ENCODE results near the gene LRRC19. TPM values are rescaled to one million over a fixed set of nuclear protein-coding genes. Genes with fewer than 3 reads are reported as not detected.

The LRRC19 gene
- total RNA-seq, 1 experiment from 2014 or later: not detected

DNA sequence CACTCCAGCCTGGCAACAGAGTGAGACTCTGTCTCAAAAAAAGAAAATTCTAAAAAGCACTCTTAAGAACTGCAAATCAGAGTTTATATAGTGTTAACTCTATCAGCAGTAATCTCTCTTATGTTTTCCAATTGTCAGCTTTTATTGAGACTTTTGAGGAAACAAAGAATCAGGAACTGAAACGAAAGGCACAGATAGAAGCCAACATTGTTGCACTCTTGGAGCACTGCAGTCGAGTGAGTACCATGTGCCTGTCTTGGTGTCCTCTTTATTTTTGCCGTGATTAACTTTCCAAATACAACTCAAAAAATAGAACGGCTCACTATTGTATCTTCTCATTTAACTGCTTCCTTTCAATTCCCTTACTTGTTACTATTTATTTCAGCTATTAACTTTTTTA, 41.7 kb upstream of the LRRC19 start:
- no peak overlapping the region for H3T11ph ChIP-seq (ENCODE audit: low read length)
- H4K8ac ChIP-seq (replicated peaks; ENCODE audit: insufficient read length, low read depth, low read length): no peak overlapping the region
- Mint-ChIP-seq H3K27ac (no peak overlapping the region), H3K4me1 (no peaks in the 10 kb centered on the region), H3K27me3 (ENCODE audit: low read depth) (no peaks in the 10 kb centered on the region), H3K36me3 (ENCODE audit: insufficient read depth in 1 of 3, low read depth in 3 of 3) (no peaks in the 10 kb centered on the region; a peak in 2 of 7 replicates), H3K9me3 (no peaks in the 10 kb centered on the region), H3K4me3 (no peak overlapping the region)
- H3K9ac ChIP-seq (ENCODE audit: extremely low read depth, insufficient read length, low read length): no peak overlapping the region
- no peak overlapping the region for H2BK12ac ChIP-seq (ENCODE audit: insufficient read length, low read depth, low read length)
- H3K9me3 ChIP-seq (ENCODE audit: control insufficient read depth, low read depth, low read length): no peaks in the 10 kb centered on the region
- H3K79me1 ChIP-seq (ENCODE audit: insufficient read depth, low read depth, low read length, poor library complexity, severe bottlenecking): no peaks in the 10 kb centered on the region
- H2BK20ac ChIP-seq (ENCODE audit: low read depth, low read length, poor library complexity, severe bottlenecking): no peak overlapping the region
- no peaks in the 10 kb centered on the region for H3K27me3 ChIP-seq (ENCODE audit: insufficient read depth, low read length)
- H3K27ac ChIP-seq (ENCODE audit: insufficient read length, low read depth, low read length): no peak overlapping the region
- TF ChIP-seq, protein P1, sequence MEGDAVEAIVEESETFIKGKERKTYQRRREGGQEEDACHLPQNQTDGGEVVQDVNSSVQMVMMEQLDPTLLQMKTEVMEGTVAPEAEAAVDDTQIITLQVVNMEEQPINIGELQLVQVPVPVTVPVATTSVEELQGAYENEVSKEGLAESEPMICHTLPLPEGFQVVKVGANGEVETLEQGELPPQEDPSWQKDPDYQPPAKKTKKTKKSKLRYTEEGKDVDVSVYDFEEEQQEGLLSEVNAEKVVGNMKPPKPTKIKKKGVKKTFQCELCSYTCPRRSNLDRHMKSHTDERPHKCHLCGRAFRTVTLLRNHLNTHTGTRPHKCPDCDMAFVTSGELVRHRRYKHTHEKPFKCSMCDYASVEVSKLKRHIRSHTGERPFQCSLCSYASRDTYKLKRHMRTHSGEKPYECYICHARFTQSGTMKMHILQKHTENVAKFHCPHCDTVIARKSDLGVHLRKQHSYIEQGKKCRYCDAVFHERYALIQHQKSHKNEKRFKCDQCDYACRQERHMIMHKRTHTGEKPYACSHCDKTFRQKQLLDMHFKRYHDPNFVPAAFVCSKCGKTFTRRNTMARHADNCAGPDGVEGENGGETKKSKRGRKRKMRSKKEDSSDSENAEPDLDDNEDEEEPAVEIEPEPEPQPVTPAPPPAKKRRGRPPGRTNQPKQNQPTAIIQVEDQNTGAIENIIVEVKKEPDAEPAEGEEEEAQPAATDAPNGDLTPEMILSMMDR (conservative IDR thresholded peaks at IDR 0.05): no peak
- no peak for DNase-seq
- no peak overlapping the region for H3K56ac ChIP-seq (ENCODE audit: insufficient read length, low read depth, low read length)
- H3K4me1 ChIP-seq (ENCODE audit: insufficient read depth, low read length): no peaks in the 10 kb centered on the region
- H3K4me2 ChIP-seq (ENCODE audit: insufficient read depth, insufficient read length, low read length): no peak overlapping the region
- no peak overlapping the region for H2BK120ac ChIP-seq (ENCODE audit: low read depth, low read length, poor library complexity, severe bottlenecking)
- H2BK5ac ChIP-seq (ENCODE audit: insufficient read length, low read length): no peak overlapping the region
- no peak overlapping the region for H3K23ac ChIP-seq (ENCODE audit: insufficient read length, low read depth, low read length)
- no peaks in the 10 kb centered on the region for H4K20me1 ChIP-seq (ENCODE audit: control insufficient read depth, insufficient read depth, insufficient read length)
- H2AK5ac ChIP-seq (ENCODE audit: insufficient read length, low read length): no peak overlapping the region
- no peak overlapping the region for H2BK15ac ChIP-seq (ENCODE audit: low read depth, low read length)
- no peak overlapping the region for H3K4ac ChIP-seq (ENCODE audit: low read depth, low read length)
- H3K14ac ChIP-seq (ENCODE audit: insufficient read depth, low read length): no peak overlapping the region
- no peak overlapping the region for H4K5ac ChIP-seq (ENCODE audit: insufficient read length, low read depth, low read length)
- no peak overlapping the region for H2AFZ ChIP-seq (ENCODE audit: low read length)
- no CpG with 5 or more reads among the region's 4 CpGs for WGBS (ENCODE audit: extremely low coverage, insufficient read length, low lambda C conversion rate)
- no peaks in the 10 kb centered on the region for H3K79me2 ChIP-seq (ENCODE audit: insufficient read depth, low read length)
- no peak overlapping the region for H3K18ac ChIP-seq (ENCODE audit: insufficient read length, low read depth, low read length)
- no peaks in the 10 kb centered on the region for H3K23me2 ChIP-seq (ENCODE audit: insufficient read length, low read depth, low read length, poor library complexity, severe bottlenecking)
- no peak overlapping the region for H4K91ac ChIP-seq (ENCODE audit: insufficient read length, low read depth, low read length)
